ENCODE results near the gene PACRG. TPM values are rescaled to one million over a fixed set of nuclear protein-coding genes. Genes with fewer than 3 reads are reported as not detected.

PACRG gene
- total and polyA plus RNA-seq, 2 donors (not counting 3 experiments of a cell fraction or from before 2014, with no cell fraction given): 0.08 TPM; not detected in 1

DNA sequence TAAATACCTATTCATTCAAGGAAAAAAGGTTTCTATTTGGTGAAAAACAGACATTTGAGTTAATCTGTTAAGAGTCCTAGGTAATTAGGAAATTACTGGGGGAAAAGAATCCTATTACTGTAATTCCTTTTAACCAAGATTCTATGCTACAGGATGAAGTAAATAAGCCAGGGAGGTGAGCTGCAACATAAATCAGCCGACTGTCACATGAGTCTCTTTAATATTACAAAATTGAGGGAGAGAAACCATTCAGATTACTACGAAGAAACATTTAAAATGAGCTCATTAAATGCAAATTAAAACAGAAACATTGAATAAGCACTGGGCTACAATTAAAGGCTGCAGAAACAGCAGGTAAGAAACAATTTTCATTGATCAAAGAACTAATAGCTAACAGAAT lies 5.5 kb upstream of the PACRG start:
- H3K4me2 ChIP-seq (ENCODE audit: insufficient read depth, low read length): no peak overlapping the region
- no peak overlapping the region for H2AFZ ChIP-seq (ENCODE audit: low read depth, low read length)
- FAIRE-seq: no peak
- H3K36me3 ChIP-seq (ENCODE audit: control insufficient read depth in 2 of 2, extremely low read depth in 1 of 2, insufficient read depth in 2 of 2, low read length in 2 of 2): no peaks in the 10 kb centered on the region
- H4K20me1 ChIP-seq (replicated peaks; ENCODE audit: control insufficient read depth, extremely low read depth, insufficient read depth, low read length): no peaks in the 10 kb centered on the region
- no peaks in the 10 kb centered on the region for H3K9me3 ChIP-seq (replicated peaks; ENCODE audit: control insufficient read depth, insufficient read depth, low read length)
- dilution Hi-C loops (cut with MboI; ENCODE audit: extremely low pct_ligation_motif_present, low sequenced_read_pairs) (no loop called here), intact Hi-C loops (cut with micrococcal nuclease) (loop anchor here (10.0 kb wide), 2 partner anchors 693 to 977 kb away; partner anchors contain the start of gene QKI)
- TF ChIP-seq POLR2A (IDR thresholded peaks at IDR 0.05; ENCODE audit: low read depth, low read length) (no peak), GATA2 (IDR thresholded peaks at IDR 0.05; ENCODE audit: insufficient read depth, insufficient read length, low read depth, low read length) (no peak)
- ChIA-PET CTCF (no interaction called here), POLR2A (no interaction called here)
- no peak overlapping the region for H3K27ac ChIP-seq (ENCODE audit: insufficient read depth, low read depth, low read length)
- H3K4me1 ChIP-seq (ENCODE audit: control insufficient read depth, extremely low read depth, insufficient read depth, low read length): peaks cover 2% of the 10 kb centered on the region
- H3K9ac ChIP-seq (replicated peaks; ENCODE audit: extremely low read depth, insufficient read depth, low read length): no peak overlapping the region
- H3K79me2 ChIP-seq (ENCODE audit: control insufficient read depth, insufficient read depth, low read length): no peaks in the 10 kb centered on the region
- DNase-seq (ENCODE audit: low read depth, low spot score): no peak
- no peak overlapping the region for H3K4me3 ChIP-seq (replicated peaks in 1 of 3; ENCODE audit: insufficient read depth in 1 of 3, low read depth in 1 of 3, low read length in 3 of 3)
- no peaks in the 10 kb centered on the region for H3K9me1 ChIP-seq (replicated peaks; ENCODE audit: control insufficient read depth, extremely low read depth, insufficient read depth, low read length)
- BruUV-seq (replicated peaks): no TSS peak
- H3K27me3 ChIP-seq (ENCODE audit: control insufficient read depth in 2 of 2, insufficient read depth in 2 of 2, low read length in 2 of 2): no peaks in the 10 kb centered on the region

DNA sequence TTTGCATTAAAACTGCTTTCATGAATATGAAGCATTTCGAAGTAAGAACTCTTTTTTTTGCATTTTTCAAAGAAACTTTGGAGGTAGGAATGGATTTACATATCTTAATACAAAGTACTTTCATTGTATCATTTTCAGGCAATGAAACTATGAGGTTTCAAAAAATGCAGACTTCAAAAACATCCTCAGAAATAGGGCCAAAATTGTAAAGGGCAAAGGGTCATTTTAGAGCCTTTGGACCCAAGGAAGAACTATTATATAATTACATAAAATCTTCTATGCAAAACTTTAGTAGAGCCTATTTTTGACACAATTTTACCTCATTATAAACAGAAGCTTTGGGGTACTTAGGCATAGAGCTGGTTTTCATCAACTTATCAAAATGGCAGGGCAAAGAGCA lies 5.1 kb upstream of the PACRG start:
- no peaks in the 10 kb centered on the region for H3K27me3 ChIP-seq (ENCODE audit: control insufficient read depth in 2 of 2, insufficient read depth in 2 of 2, low read length in 2 of 2)
- no peak for FAIRE-seq
- H3K4me3 ChIP-seq (replicated peaks in 1 of 3; ENCODE audit: insufficient read depth in 1 of 3, low read depth in 1 of 3, low read length in 3 of 3): no peak overlapping the region
- BruUV-seq (replicated peaks): no TSS peak
- POLR2A ChIA-PET: no interaction called here
- CTCF ChIA-PET: no interaction called here
- H3K9me3 ChIP-seq (replicated peaks; ENCODE audit: control insufficient read depth, insufficient read depth, low read length): no peaks in the 10 kb centered on the region
- DNase-seq (ENCODE audit: low read depth, low spot score): no peak
- no peak overlapping the region for H3K4me2 ChIP-seq (ENCODE audit: insufficient read depth, low read length)
- H3K9me1 ChIP-seq (replicated peaks; ENCODE audit: control insufficient read depth, extremely low read depth, insufficient read depth, low read length): no peaks in the 10 kb centered on the region
- no peak overlapping the region for H3K27ac ChIP-seq (ENCODE audit: insufficient read depth, low read depth, low read length)
- H2AFZ ChIP-seq (ENCODE audit: low read depth, low read length): no peak overlapping the region
- H4K20me1 ChIP-seq (replicated peaks; ENCODE audit: control insufficient read depth, extremely low read depth, insufficient read depth, low read length): no peaks in the 10 kb centered on the region
- H3K4me1 ChIP-seq (ENCODE audit: control insufficient read depth, extremely low read depth, insufficient read depth, low read length): peaks cover 2% of the 10 kb centered on the region
- dilution Hi-C loops (cut with MboI; ENCODE audit: extremely low pct_ligation_motif_present, low sequenced_read_pairs) (no loop called here), intact Hi-C loops (cut with micrococcal nuclease) (loop anchor here (10.0 kb wide), 2 partner anchors 692 to 978 kb away; partner anchors contain the start of gene QKI)
- no peaks in the 10 kb centered on the region for H3K36me3 ChIP-seq (ENCODE audit: control insufficient read depth in 2 of 2, extremely low read depth in 1 of 2, insufficient read depth in 2 of 2, low read length in 2 of 2)
- H3K79me2 ChIP-seq (ENCODE audit: control insufficient read depth, insufficient read depth, low read length): no peaks in the 10 kb centered on the region
- H3K9ac ChIP-seq (replicated peaks; ENCODE audit: extremely low read depth, insufficient read depth, low read length): no peak overlapping the region
- no peak for TF ChIP-seq JUN (IDR thresholded peaks at IDR 0.05; ENCODE audit: borderline replicate concordance, insufficient read depth, insufficient read length, low read depth)
- no peak for TF ChIP-seq FOS (IDR thresholded peaks at IDR 0.05; ENCODE audit: borderline replicate concordance, insufficient read depth, low read length)
- TF ChIP-seq, protein P1, sequence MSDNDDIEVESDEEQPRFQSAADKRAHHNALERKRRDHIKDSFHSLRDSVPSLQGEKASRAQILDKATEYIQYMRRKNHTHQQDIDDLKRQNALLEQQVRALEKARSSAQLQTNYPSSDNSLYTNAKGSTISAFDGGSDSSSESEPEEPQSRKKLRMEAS (IDR thresholded peaks at IDR 0.05; ENCODE audit: insufficient read depth, insufficient read length): no peak
- no peak for TF ChIP-seq GATA2 (IDR thresholded peaks at IDR 0.05; ENCODE audit: insufficient read depth, insufficient read length, low read depth, low read length)
- TF ChIP-seq MYC (IDR thresholded peaks at IDR 0.05; ENCODE audit: low read depth, low read length): no peak
- no peak for TF ChIP-seq EZH2 (IDR thresholded peaks at IDR 0.05; ENCODE audit: borderline replicate concordance, low read depth, low read length, severe bottlenecking)
- no peak for TF ChIP-seq POLR2A (IDR thresholded peaks at IDR 0.05; ENCODE audit: low read depth, low read length)
- TF ChIP-seq POLR2AphosphoS5 (IDR thresholded peaks at IDR 0.05; ENCODE audit: insufficient read depth, low read depth, low read length): no peak
- TF ChIP-seq CTCF (IDR thresholded peaks at IDR 0.05; ENCODE audit: extremely low read depth in 1 of 2, insufficient read depth in 1 of 2, low read depth in 1 of 2, low read length in 2 of 2): no peak
